Measurements from ENCODE around the gene MAPKAPK2.

DNA sequence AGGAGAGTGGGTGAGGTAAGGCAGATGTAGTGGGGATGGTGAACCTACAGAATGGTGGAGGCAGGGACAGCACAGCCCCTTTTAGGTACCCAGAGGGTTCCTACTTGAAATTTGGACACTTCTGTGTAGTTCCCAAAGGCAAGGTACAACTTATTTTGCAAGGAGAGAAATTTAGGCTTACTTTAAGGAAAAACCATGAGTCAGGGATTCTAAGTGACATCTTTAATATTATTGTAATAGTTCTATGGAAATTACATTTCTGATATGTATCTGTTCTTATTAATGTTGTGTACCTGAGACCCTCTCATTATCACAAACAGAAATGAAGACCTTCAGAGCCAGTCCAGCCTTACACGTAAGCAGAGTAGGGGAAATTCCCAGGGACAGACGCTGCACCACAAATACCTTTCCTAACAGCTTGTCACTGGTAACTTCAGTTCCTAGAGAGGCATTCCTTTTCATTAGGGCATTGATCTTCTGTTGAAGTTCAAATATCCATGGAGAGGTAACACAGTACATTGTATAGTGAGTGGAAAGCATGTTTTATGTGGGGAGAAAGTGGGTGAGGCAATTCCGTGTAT is 41.5 kb upstream of the MAPKAPK2 start:
- TF ChIP-seq, protein P1, sequence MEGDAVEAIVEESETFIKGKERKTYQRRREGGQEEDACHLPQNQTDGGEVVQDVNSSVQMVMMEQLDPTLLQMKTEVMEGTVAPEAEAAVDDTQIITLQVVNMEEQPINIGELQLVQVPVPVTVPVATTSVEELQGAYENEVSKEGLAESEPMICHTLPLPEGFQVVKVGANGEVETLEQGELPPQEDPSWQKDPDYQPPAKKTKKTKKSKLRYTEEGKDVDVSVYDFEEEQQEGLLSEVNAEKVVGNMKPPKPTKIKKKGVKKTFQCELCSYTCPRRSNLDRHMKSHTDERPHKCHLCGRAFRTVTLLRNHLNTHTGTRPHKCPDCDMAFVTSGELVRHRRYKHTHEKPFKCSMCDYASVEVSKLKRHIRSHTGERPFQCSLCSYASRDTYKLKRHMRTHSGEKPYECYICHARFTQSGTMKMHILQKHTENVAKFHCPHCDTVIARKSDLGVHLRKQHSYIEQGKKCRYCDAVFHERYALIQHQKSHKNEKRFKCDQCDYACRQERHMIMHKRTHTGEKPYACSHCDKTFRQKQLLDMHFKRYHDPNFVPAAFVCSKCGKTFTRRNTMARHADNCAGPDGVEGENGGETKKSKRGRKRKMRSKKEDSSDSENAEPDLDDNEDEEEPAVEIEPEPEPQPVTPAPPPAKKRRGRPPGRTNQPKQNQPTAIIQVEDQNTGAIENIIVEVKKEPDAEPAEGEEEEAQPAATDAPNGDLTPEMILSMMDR (IDR thresholded peaks at IDR 0.05) = no peak
- TF ChIP-seq POLR2A (IDR thresholded peaks at IDR 0.05) = no peak
